B cell (primary cell): ENCODE data around the gene SLC13A1.

ENCODE experiments used
- CTCF ChIP-seq: fragments of 200-600 bp; IDR thresholded peaks from one replicate; pipeline ENCODE4 v1.8.0; 2022; ENCODE audit warnings: antibody characterized with exemption, mild to moderate bottlenecking
- EZH2 ChIP-seq: IDR thresholded peaks from 2 replicates; pipeline ENCODE4 v1.6.1; 2012; ENCODE audit warnings: borderline replicate concordance, low read depth, mild to moderate bottlenecking, moderate library complexity, low read length; ENCODE audit not compliant: insufficient read depth, poor library complexity, severe bottlenecking

GRCh38 chr7:123075838-123076467 lies 123.8 kb downstream of the SLC13A1 start:
- TF ChIP-seq CTCF (no peak), EZH2 (no peak)
